ENCODE data around the gene CCDC148.
A peak's percentile ranks its signal among the peaks of the same experiment; 100 is the strongest.

Gene CCDC148

DNA sequence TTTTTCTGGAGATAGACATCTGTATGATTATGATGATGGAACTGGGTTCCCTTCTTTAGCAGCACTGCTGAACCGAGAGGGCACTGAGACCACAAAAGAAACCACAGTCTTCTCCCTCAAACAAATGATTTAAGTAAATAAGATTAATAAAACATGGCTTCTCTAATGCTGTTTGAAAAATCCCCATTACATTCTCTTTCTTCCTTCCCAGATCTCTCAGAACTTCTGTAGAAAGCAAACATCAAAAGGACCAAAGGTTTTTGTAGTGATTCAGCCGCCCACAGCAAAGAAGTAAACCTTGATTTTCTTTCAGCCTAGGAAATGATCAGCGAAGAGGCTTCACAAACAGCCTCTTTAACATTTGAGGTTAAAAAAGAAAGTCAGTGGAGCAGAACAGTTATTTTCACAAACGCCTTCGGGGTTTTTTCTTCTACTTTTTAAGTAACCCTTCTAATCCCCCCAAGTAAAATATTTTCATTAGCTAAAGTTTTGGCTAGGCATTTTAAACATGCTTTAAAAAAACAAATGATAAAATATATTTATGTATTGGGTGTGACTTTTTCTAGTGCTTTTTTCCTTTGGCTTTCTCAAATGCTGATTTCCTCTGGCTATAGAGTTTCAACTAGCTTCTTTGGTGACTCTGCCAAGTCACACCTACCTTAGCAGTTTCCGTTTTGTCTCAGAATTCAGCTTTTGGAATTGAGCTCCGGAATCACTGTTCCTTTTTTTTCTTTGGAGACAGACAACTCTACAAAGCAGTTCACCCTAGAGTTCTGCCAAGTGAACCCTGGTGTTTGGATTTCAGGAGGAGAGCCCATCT, 265.3 kb downstream of the CCDC148 start:
- intact Hi-C loops (cut with DNase I): no loop called here
- DNase-seq: no peak

GRCh38 chr2:158189526-158189925, 267.0 kb downstream of the CCDC148 start:
- DNase-seq: no peak
- intact Hi-C loops (cut with DNase I): no loop called here

DNA sequence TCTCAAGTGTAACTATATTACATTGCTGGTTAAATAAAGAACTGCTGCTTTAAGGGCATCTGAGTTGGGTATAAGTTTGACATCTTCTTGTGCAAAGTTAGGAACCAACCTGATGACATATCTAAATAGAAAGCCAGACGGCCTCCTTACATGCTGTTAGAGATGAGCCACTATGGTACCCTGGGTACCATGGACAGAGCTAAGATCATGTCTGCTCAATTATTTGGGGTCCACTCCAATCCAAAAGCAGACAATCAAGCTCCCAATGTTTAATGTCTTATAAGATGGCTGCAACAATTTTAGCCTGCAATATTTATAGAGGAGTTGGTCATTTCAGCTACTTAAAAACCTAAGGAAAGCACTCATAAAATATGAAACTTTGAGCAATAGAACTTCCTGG, 268.6 kb downstream of the CCDC148 start:
- no peak for DNase-seq
- intact Hi-C loops (cut with DNase I): no loop called here

DNA sequence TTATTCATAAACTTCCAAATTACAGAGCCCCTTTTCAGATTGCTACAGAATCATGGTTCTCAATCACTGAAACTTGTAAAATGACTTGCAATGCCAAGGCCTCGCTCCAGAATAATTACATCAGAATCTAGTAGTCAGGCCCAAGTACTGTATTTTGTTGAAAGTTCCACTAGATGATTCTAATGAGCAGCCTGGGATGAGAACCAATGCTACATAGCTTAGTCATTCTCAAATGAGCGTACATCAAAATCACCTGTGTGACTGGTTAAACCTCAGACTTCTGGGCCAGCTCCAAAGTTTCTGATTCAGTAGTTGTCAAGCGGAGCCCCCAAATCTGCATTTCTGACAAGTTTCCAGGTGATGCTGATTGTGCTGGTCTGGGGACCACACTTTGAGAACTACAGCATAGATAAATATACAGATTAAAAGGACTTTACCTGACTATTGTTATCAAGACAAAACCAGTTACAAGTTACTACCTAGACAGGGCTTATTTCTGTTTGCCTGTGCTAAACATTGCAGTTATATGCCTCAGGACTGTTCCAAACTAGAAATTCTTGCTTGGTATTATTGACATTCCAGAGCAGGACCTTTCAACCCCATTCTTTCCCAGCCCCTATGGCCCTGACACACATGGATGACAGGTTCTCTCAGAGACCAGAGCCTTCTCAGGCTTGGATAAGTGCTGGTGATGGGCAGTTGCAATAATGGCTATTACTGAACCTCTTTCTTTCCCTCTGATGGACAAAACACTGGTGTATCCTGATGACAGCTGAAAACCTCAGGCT, 271.8 kb downstream of the CCDC148 start:
- intact Hi-C loops (cut with DNase I): loop anchor here (5.0 kb wide), 2 partner anchors 273 to 568 kb away; partner anchors contain the start of genes CCDC148 and PKP4
- no peak for DNase-seq

- intact Hi-C loops (cut with DNase I): loop anchor here (5.0 kb wide), 2 partner anchors 273 to 568 kb away; partner anchors contain the start of genes CCDC148 and PKP4
- DNase-seq: peak in 3 of 10 donors; percentile 8 to 40 (median 36)
These were observed 272.6 kb downstream of the CCDC148 start for GRCh38 chr2:158184001-158184400.

DNA sequence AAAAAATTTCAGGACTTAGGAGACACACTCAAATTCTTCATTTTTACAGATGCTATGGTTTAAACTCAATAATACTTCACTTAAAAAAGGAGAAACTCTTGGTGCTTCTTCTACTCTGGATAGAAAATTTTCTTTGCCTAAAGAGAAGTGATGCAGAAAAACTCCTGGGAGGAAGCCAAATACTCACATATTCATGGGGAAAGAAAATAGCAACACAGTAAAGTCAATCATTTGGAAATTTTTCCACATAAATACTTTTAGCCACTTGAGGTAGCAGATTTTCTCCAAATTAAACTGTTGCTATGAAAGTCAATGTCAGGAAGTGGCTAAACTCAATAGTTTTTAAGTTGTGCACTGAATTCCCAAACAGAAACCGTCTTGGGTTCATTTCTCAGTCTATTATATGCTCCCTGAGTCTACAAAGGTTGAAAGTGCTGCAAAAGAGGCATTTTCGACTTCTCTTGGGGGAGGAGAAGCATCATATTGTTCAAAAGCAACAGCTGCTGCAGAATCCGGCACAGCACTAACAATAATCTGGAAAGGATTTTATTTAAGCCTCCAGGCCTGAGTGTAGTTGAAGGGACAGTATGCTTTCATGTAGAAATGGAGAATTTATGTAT, 273.8 kb downstream of the CCDC148 start:
- intact Hi-C loops (cut with DNase I): loop anchor here (5.0 kb wide), 2 partner anchors 275 to 570 kb away; partner anchors contain the start of genes CCDC148 and PKP4
- DNase-seq: no peak

- intact Hi-C loops (cut with DNase I): loop anchor here (5.0 kb wide), 2 partner anchors 276 to 571 kb away; partner anchors contain the start of genes CCDC148 and PKP4
- DNase-seq: no peak
These were observed 275.4 kb downstream of the CCDC148 start for GRCh38 chr2:158181171-158181570.

- intact Hi-C loops (cut with DNase I): loop anchor here (5.0 kb wide), 2 partner anchors 278 to 573 kb away; partner anchors contain the start of genes CCDC148 and PKP4
- no peak for DNase-seq
These were observed 276.9 kb downstream of the CCDC148 start for GRCh38 chr2:158179660-158180059.

- no peak for DNase-seq
- intact Hi-C loops (cut with DNase I): no loop called here
These were observed 277.9 kb downstream of the CCDC148 start for GRCh38 chr2:158178646-158179045.

GRCh38 chr2:158174956-158175355, 281.6 kb downstream of the CCDC148 start:
- intact Hi-C loops (cut with DNase I): no loop called here
- DNase-seq: no peak

DNA sequence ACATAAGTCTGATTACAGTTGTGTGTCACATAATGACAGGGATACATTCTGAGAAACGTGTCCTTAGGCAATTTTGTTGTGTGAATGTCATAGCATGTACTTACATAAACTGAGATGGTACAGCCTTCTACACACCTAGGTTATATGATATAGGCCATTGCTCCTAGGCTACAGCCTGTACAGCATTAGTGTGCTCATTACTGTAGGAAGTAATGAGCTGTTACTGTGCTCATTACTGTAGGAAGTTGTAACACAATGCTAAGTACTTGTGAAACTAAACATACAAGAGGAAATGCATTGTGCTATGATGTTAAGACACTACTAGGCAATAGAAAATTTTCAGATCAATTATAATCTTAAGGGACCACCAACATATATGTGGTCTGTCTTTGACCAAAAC, 282.1 kb downstream of the CCDC148 start:
- intact Hi-C loops (cut with DNase I): no loop called here
- no peak for DNase-seq

- no peak for DNase-seq
- intact Hi-C loops (cut with DNase I): no loop called here
These were observed 283.8 kb downstream of the CCDC148 start for GRCh38 chr2:158172719-158173118.

DNA sequence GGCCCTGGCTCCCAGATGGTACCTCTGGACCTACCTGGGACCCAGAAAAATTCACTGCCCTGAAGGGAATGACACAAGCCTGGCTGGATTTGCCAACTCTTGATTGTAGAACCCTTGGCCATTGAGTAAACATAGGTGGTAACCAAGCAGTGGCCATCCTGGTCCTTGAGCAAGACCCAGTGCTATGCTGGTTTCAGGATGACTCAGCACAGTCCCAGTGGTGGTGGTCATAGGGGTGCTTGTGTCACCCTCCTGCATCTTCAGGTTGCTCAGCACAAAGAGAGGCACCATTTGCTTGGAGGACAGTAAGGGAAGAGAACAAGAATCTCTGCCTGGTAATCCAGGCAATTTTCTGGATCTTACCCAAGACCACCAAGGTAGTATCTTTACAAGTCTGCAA, 302.0 kb downstream of the CCDC148 start:
- no peak for DNase-seq
- intact Hi-C loops (cut with DNase I): no loop called here

DNA sequence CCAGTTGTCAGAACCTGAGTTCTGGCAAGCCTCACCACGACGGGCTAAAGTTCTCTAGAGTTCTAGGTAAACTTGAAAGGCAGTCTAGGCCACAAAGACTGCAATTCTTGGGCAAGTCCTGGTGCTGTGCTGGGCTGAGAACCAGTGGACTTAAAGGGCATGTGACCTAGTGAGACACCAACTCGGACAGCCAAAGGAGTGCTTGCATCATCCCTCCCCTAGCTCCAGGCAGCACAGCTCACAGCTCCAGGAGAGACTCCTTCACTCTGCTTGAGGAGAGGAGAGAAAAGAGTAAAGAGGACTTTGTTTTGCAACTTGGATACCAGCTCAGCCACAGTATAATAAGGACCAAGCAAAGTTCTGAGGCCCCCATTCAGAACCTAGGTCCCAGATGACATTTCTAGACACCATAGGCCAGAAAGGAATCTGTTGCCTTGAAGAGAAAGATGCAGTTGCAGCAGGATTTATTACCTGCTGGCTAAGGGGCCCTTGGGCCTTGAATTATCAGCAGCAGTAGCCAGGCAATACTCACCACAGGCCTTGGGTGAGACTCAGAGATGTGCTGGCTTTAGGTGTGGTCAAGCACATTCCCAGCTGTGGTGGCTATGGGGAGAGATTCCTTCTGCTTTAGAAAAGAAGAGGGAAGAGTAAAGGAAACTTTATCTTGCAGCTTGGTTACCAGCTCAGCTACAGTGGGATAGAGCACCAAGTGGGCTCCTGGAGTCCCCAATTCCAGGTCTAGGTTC, 303.1 kb downstream of the CCDC148 start:
- intact Hi-C loops (cut with DNase I): no loop called here
- no peak for DNase-seq

GRCh38 chr2:158144914-158145625, 311.5 kb downstream of the CCDC148 start:
- intact Hi-C loops (cut with DNase I): no loop called here
- no peak for DNase-seq

GRCh38 chr2:158143703-158144360, 312.7 kb downstream of the CCDC148 start:
- DNase-seq: no peak
- intact Hi-C loops (cut with DNase I): no loop called here

DNA sequence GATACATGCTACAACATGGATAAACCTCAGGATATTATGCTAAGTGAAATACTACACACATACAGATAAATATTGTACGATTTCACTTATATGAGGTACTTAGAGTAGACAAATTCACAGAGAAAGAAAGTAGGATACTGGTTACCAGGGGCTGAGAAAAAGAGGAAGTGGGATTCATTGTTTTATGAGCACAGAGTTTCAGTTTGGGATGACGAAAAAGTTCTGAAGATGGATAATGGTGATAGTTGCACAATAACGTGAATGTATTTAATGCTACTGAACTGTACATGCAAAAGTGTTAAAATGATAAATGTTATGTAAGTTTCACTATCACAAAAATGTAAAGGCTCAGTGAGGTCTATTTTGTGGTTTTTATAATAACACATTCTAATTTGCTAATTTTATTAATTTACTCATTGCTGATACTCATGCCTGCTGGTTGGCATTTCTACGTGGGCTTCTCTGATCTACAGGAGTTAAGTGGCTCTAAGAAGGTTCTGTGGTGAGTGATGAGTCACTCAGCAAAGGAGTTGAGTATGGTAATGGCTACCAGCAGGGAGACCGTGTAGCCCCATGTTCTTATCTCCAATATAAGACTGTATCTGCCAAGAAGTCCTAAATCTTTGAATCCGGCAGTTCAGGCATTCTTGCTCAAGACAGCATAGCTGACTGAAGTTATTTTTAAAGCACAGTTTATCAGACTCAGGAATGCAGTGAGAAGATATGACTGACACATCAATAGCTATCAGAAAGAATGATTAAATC, 313.8 kb downstream of the CCDC148 start:
- no peak for DNase-seq
- intact Hi-C loops (cut with DNase I): no loop called here

DNA sequence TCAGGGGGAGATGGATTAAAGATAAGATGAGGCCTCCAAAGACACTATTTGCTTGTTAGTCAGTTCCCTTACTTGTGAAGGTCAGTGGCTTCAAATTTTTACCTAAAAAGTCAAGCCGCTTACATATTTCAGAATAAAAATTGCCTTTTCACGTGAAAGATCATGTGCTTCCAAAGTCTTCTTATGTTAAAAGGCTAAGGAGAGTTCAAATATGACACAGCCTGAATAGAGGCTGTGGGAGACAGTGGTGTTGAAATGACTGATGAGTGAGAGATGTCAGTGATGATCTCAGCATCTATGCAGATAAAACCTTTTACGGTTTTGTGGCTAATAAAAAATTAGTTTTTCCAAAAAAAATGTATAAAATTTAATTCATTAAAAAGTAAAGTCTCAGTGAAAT, 314.4 kb downstream of the CCDC148 start:
- intact Hi-C loops (cut with DNase I): no loop called here
- no peak for DNase-seq

All from posterior cingulate gyrus (tissue), 11 donors.